HG03039 (cell line): Measurements from ENCODE around the gene L3MBTL4.

ENCODE experiments used
- ATAC-seq: cut with Tn5 transposase; IDR thresholded peaks from one replicate; pipeline ENCODE4 v1.9.1; 2021; ENCODE audit warnings: mild to moderate bottlenecking, moderate library complexity; ENCODE audit not compliant: unreplicated experiment

Gene L3MBTL4

GRCh38 chr18:5937795-5938194 lies 476.9 kb downstream of the L3MBTL4 start:
- ATAC-seq, result no peak

DNA sequence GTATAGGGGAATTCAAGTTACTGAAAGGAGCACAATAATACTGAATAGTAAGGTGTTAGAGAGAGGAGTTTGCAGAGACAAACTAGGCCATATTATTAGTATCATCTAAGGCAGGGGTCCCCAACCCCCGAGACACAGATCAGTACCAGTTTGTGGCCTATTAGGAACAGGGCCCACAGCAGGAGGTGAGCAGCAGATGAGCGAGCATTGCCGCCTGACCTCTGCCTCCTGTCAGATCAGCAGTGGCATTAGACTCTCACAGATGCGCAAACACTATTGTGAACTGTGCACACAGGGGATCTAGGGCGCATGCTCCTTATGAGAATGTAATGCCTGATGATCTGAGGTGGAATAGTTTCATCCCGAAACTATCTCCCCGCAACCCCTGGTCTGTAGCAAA lies 477.6 kb downstream of the L3MBTL4 start:
- no peak for ATAC-seq

DNA sequence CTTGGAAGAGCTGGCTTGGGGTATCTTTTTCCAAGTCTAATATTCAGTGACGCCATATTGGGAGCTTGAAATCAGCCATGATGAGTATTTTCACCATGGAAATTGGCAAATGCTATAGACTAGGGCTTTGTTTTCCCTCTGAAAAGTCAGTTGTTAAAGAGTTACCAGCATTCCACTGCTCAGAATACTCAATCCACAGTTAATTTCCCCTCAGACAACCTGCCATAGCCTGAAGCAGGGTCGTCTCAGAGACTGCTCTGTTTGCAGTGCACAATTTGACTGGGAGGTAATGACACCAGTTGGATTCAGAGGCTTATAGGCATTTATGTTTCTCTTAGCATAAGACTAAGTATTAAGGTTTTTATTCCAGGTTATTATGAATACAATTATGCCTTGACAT lies 483.9 kb downstream of the L3MBTL4 start:
- ATAC-seq, result no peak

DNA sequence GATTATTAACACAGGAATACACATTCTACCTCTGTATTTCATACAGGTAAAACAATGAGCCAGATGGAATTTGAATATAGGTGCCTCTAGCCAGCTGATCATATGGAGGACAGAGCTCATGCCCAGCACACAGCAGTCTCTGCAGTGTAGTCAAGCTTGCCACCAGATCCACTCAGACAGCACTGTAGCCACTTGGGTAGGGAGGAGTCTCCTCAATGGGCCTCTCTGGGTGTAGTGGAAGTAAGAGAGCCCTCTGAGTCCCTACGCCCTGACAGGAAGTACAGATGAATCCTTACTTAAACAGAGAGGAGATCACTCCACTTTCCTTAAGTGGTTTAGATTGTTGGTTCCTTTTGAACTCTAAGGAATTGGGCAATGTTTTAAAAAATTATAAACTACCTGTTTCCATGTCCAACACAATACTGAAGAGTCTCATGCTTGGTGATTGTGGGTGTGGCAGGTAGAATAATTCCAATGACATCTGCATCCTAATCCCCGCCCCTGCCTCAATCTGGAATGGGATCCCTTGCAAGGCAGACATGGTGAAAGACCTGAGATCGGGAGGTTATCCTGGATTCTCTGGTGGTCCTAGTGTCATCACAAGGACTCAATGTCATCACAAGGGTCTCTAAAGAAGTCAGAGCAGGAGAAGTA lies 496.4 kb downstream of the L3MBTL4 start:
- no peak for ATAC-seq

DNA sequence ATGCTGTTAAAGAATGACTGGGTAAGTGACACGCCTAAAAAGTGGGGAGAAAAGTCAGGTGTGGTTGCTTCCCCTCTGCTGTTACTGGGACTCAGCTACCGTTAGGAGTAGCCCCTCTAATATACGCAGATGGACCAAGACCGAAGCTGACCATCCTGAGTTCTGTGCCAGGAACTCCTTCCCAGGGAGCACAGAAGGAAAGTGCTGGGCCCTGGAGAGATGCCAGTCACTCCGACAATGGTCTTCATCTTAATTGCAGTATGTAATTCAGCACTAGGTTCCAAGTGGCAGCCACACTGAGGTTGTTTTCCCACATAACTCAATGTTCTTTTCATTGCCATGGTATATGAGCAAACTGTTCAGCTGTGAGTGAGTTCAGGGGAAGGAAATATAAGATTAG lies 499.8 kb downstream of the L3MBTL4 start:
- ATAC-seq, result no peak

GRCh38 chr18:5914016-5914415 lies 500.7 kb downstream of the L3MBTL4 start:
- no peak for ATAC-seq

DNA sequence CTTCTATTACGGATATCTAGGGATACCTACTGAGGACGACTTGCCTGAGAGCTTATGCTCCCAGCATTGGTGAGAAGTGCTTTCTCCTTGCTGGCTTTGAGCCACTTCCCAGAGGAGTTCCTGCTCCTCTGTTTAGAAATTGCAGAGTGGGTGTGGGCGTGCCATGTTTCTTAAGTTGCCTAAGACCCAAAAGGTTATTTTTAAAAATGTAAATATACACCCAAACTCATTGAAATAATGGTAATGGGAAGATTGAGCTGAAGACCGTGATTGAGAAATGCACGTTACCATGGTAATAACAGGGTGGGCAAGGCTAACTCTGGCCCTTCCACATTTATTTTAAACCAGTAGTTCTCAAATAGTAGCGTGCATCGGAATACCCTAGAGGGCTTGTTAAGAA lies 502.1 kb downstream of the L3MBTL4 start:
- ATAC-seq, result no peak

DNA sequence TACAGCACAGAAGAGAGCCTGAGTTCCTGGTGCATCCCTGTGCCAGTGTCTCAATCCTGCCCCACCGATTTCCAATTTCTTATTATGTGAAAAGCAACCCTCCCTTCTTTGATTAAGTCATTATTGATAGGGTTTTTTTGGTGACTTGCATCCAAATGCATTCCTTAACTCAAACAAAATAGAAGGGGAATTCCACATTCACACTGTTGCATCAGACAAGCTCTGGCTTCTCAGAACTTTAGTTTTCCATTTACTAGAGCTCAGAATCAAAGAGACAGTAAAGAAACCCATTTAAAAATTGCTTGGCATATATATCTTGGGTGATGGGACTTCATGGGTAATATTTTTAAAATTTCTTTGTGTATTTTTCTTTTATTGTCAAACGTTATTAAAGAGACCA lies 505.6 kb downstream of the L3MBTL4 start:
- ATAC-seq, result no peak
